Stimulated activated CD8-positive, alpha-beta memory T cell treated with anti-CD3 and anti-CD28 coated beads, Interleukin-15, amount 100 ng/mL, for 1 hour (primary cell): ENCODE results near the gene ZNF219.

Source experiments
- DNase-seq: peaks from one replicate; pipeline ENCODE4 v3.0.0-alpha.2; 2020; ENCODE audit warnings: low read depth

The ZNF219 gene

GRCh38 chr14:21087294-21088091 is 11.0 kb downstream of the ZNF219 start:
- no peak for DNase-seq

- DNase-seq, result no peak
These were observed 11.6 kb downstream of the ZNF219 start for GRCh38 chr14:21086908-21087293.

DNA sequence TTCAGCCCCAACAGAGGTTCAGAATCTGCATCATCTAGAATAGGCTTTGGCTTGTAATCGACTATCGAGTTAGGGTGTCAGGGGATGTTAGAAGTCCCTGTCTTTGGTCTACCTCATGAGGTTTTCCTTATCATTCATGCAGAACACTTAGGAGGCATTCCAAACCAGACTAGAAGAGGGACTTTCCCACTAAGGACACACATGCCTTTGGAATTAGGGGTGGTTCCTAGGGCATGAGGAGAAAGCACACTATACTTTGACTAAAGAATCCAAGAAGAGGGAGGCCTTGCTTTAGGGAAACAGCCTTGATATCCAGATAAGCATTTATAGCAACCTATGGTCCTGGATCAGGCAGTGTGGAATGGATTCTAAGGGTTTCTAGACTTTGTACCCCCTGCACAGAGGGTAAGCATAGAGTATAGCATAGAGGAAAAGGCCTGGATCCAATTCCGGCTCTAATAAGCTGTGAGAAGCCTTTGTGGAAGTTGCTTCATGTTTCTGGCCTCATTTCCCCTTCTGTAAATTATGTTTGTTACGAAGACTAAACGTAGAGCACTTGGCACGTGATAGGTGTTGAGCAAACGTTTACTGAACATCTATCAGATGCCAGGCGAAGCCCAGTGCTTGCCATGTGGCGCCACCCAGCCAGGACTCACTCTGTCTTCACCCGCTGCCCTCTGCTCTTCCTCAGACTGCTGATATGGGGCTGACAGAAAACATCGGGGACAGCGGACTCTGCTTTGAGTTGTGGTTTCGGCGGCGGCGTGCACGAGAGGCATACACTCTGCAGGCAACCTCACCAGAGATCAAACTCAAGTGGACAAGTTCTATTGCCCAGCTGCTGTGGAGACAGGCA is 13.2 kb downstream of the ZNF219 start:
- DNase-seq, result no peak

- no peak for DNase-seq
These were observed 14.1 kb downstream of the ZNF219 start for GRCh38 chr14:21084396-21084795.

- no peak for DNase-seq
These were observed 14.7 kb downstream of the ZNF219 start for GRCh38 chr14:21083565-21084325.

- DNase-seq, result no peak
These were observed 16.8 kb downstream of the ZNF219 start for GRCh38 chr14:21081521-21082142.

- no peak for DNase-seq
These were observed 19.7 kb downstream of the ZNF219 start for GRCh38 chr14:21078726-21079125.

DNA sequence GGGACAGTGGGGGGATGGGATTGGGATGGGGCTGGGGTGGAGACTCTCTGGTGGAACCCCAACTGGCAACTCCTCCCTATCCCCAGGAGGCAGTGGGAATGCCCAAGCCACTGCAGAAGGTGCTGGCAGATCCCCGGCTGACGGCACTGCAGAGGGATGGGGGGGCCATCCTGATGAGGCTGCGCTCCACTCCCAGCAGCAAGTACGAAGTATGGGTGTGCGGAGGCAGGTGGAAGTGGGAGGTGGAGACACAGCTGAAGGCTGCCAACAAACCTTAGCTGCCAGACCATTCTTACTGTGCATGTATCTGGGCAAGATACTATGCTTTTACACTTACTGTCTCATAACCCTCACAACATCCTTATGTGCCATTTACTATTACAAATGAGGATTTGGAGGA is 20.2 kb downstream of the ZNF219 start:
- no peak for DNase-seq

DNA sequence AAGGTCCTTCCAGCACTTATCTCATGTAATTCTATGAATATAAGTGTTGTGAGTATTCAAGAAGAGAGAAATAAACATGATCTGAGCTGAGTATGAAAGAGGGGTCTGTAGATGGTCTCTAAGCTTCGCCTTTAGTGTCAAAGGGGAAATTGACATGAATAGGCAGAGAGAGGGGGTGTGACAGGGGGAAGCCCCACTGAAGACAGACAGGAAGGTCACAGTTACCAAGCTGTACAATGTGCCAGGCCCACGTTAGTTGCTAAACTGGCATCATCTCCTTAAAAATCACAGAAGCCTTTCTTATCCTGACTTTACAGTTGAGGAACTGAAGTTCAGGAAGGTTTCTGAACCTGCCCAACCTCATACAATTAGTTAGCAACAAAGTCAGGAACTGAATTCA is 20.8 kb downstream of the ZNF219 start:
- DNase-seq, result no peak

DNA sequence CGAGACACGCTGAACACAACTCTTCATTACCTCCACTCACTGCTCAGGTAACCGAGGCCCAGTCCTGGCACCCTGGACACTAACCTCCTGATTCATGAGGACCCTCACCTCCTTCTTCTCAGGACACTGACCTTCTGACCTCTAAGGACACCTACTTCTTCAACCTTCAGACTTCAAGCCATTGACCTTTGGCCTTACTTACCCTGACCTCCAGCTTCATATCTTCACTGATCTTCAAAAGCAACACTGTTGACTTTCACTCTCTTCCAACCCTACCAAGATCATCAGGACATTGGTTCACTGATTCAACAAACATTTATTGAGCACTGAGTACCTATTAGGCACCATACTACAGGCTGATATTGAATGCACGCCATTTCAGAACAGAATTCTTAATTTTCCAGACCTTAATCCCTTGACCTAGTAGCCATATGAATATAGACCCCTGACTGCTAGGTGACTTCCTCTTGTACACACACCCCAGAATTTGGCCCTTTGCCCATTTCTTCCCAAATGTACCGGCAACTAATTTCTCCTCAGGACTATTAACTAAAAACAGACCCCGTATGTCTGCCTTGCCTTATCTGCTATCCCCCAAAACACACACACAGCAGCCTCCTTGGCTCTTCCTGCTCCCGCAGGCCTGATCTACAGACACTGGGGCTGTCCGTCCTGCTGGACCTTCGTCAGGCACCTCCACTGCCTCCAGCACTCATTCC is 22.6 kb downstream of the ZNF219 start:
- DNase-seq, result no peak

- no peak for DNase-seq
These were observed 23.8 kb downstream of the ZNF219 start for GRCh38 chr14:21074398-21075272.

DNA sequence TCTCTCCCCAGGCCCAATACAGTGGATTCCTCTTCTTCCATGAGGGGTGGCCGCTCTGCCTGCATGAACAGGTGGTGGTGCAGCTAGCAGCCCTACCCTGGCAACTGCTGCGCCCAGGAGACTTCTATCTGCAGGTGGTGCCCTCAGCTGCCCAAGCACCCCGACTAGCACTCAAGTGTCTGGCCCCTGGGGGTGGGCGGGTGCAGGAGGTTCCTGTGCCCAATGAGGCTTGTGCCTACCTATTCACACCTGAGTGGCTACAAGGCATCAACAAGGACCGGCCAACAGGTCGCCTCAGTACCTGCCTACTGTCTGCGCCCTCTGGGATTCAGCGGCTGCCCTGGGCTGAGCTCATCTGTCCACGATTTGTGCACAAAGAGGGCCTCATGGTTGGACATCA is 24.5 kb downstream of the ZNF219 start:
- DNase-seq, result no peak

DNA sequence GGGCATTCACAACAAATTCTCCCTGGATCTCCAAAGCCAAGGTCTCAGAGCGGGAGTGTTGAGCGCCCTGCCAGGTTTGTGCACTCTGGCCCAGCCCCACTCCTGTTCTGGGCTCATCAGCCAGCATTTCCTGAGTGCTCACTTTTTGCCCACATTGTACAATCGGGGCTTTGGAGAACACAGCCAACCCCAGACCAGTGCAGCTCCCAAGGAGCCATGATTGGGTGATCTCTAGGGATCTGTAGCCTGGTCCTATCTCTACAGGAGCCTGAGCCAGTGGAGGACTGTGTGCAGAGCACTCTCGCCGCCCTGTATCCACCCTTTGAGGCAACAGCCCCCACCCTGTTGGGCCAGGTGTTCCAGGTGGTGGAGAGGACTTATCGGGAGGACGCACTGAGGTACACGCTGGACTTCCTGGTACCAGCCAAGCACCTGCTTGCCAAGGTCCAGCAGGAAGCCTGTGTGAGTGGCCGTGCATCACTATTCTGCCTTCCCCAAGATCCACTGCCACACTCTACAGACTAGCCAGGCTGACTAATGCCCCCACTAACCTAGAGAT is 25.6 kb downstream of the ZNF219 start:
- no peak for DNase-seq

DNA sequence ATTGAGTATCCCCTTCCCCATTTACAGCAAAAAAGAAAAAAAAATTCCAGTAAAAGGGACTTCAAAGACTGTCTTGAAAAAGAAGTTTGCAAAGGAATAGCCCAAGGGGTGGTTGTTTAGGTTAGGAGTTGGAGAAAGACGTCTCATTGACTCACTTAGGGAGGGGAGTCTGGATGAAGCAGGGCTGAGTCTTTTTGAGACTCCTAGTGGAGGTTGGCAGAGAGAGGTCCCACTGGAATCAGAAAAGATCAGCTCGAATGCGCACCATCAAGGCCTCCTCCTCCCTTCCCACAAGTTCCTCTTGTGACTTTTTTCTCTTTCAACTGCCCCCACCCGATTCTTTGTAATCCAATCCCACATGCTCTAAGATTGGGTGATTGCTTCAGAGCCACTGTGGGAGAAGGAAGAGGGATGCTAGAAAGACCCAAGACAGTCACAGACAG is 26.4 kb downstream of the ZNF219 start:
- no peak for DNase-seq

DNA sequence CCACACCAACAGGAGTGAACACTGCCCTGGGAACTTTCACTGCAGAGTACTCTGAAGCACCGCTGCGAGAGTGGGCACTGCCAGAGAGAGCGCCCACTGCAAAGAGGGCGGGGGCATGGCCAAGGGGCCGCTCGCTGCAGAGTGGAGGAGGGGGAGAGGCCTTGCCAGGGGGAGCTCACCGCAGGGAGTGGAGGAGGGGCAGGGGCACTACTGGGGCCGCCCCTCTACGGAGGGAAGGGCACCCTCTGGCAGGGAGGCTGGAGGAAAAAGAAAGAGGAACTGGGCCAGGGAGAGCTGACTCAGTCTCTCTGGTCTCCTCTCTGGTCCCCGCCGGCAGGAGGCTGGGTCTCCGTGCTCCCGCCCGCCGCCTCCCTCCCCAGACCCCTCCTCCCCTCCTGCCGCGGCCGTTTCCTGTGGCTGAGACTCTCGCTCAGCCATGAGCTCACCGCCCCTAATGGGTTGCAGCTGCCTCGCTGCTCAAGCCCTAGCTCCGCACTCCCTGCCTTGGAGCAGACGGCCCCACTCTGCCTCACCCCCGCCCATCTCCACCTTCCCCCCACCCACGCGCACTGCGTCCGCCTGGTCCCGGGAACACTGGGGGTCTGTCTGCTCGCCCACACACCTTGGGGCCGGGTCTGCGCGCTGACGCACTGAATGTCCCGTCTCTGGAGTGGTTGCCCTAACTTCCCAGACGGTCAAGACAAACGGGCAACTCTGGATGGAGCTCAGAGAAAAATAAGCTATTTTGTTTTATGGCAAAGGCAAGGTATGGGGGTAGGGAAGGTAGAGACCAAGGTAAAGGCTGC is 27.0 kb downstream of the ZNF219 start:
- DNase-seq, result no peak

DNA sequence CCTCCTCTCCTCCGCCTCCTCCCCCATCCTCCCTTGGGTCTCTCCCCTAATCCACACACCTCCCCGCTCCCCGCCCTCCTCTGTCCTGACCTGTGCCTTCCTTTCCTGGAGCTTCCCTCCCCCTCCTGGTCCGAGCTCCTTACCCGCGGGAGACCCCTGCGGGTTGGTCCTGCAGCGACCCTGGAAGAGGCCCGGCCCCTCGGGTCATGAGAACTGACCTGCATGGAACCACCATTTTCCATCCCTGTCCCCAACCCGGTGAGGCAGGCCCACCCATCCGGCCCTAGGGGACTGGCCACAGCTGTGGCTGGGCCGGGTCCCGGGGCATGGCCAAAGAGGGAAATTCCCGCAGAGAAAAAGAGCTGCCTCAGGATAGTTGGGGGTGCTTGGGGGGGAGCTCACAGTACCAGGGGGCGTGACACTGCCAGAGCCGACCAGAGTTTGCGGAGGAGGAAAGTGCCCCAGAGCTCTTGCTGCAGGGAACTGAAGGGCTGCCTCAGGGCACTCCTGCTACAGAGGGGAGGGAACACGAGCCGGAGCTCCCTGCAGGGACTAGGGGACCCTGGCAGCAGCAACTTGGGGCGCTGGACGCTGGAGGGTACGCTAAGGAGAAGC is 27.7 kb downstream of the ZNF219 start:
- no peak for DNase-seq

DNA sequence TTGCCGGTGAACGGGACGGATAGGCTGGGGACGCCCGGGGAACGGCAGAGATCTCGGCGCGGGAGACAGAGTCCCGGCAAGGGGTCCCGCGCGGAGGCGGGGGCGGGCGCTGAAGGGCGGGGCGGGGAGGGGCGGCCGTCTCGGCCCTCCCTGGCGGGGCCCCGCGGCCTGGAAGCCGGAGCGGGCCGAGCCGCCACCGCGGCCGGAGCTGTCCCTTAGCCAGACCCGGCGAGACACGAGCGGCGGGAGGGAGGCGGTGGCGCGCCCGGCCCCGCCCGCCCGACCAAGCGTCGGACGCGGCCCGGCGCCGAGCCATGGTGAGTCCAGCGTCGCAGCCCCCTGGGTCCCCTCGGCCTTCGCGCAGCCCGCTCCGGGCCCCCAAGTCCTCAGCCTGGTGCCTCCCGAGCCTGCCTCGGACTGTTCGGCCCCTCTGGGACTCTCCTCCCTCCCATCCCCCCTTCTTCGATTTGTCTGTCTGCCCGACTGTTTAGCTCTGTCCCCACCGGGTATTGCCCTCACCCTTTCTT is 28.3 kb downstream of the ZNF219 start, which contains the start of gene ARHGEF40:
Gene ARHGEF40 (plus strand): TSS at position 222 of the 527 bp plus-strand sequence. CDS start 93 bp downstream, at position 315.
- no peak for DNase-seq

DNA sequence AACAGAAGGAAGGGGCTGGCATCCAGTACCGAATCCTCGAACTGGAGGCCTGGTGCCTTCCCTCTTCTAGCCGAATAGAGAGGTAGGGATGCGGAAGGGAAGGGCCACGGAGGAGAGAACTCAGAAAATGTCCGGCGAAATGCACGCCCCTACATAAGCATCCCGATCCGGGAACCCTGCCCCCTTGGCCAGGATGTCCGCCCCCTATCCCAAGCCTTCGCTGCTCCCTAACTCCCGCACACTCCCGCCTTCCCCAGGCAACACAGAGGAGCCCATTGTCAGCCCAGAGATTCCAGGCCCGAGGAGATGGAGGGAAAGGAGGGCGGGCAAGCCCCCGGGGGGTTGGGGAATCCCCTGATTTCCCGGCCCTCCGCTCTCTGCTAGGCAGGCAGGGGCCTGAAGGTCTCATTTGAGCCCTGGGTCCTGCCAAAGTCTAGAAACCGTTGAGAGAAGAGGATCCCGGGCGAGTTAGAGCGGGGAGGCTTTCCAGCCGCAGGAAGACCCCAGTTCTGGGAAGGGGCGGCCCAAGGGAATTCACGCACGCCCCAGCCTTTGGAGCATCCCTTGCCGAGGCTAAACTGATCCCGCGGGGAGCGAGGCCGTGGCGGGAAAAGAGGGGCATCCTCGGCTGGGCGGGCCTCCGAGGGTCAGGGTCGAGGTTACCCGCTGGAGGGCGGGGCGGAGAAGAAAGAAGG is 28.9 kb downstream of the ZNF219 start:
- no peak for DNase-seq
